Tibial artery (tissue), 4 donors: ENCODE measurements around the gene AK2.
A peak's percentile ranks its signal among the peaks of the same experiment; 100 is the strongest.

Experiments used
- DNase-seq, 2 donors: peaks; one replicate each; pipeline ENCODE4 v3.0.0-alpha.2; 2019
- H3K27ac ChIP-seq, 2 donors: fragments of 200-600 bp; sonication (generic) in 1 of 2; 1 replicate in 1 of 2; 2 replicates in 1 of 2; pipeline ENCODE4 v1.5.1; 2018 to 2019; ENCODE audit warnings: mild to moderate bottlenecking in 1 of 2
- H3K27me3 ChIP-seq, 2 donors: fragments of 200-600 bp; sonication (generic) in 1 of 2; one replicate each; pipeline versions ENCODE4 v1.5.1 to v1.6.0; 2016 to 2019
- H3K36me3 ChIP-seq, 3 donors: fragments of 200-600 bp; sonication (generic) in 2 of 3; one replicate each; pipeline ENCODE4 v1.5.1; 2016 to 2019; ENCODE audit warnings: mild to moderate bottlenecking in 2 of 3
- H3K4me1 ChIP-seq, 4 donors: fragments of 200-600 bp; sonication (generic) in 2 of 4; 1 replicate in 3 of 4; 2 replicates in 1 of 4; pipeline ENCODE4 v1.5.1; 2016 to 2019
- H3K4me3 ChIP-seq, 2 donors: fragments of 200-600 bp; sonication (generic) in 1 of 2; 1 replicate in 1 of 2; 2 replicates in 1 of 2; pipeline ENCODE4 v1.5.1; 2018 to 2019; ENCODE audit warnings: mild to moderate bottlenecking in 2 of 2
- H3K9me3 ChIP-seq, 3 donors: fragments of 200-600 bp; sonication (generic) in 1 of 3; one replicate each; pipeline ENCODE4 v1.5.1; 2016 to 2019
- intact Hi-C: fragments of 100-400 bp; cut with DNase I; formaldehyde crosslinking; loops from one replicate; pipeline ENCODE4 v1.15.0; 2023; ENCODE audit warnings: low total_unique reads
- TF ChIP-seq, protein P1 (sequence below), 2 experiments: fragments of 200-600 bp in 1 of 2; fragments of 450-650 bp in 1 of 2; IDR thresholded peaks; one replicate each; pipeline ENCODE4 v1.5.1; 2017 to 2019; ENCODE audit warnings: antibody characterized with exemption in 2 of 2, mild to moderate bottlenecking in 1 of 2, moderate library complexity in 1 of 2

AK2 gene

GRCh38 chr1:33036526-33037503, at the start of gene AK2:
Gene AK2, minus strand, starts transcription at chr1:33036883. Its CDS starts 55 bp downstream, at chr1:33036828.
- intact Hi-C loops = no loop called here
- peaks cover 0 to 25% (median 17%) of the 10 kb centered on the region in 4 donors for H3K4me1 ChIP-seq
- no peaks in the 10 kb centered on the region for H3K27me3 ChIP-seq
- H3K9me3 ChIP-seq = no peaks in the 10 kb centered on the region
- TF ChIP-seq, protein P1, sequence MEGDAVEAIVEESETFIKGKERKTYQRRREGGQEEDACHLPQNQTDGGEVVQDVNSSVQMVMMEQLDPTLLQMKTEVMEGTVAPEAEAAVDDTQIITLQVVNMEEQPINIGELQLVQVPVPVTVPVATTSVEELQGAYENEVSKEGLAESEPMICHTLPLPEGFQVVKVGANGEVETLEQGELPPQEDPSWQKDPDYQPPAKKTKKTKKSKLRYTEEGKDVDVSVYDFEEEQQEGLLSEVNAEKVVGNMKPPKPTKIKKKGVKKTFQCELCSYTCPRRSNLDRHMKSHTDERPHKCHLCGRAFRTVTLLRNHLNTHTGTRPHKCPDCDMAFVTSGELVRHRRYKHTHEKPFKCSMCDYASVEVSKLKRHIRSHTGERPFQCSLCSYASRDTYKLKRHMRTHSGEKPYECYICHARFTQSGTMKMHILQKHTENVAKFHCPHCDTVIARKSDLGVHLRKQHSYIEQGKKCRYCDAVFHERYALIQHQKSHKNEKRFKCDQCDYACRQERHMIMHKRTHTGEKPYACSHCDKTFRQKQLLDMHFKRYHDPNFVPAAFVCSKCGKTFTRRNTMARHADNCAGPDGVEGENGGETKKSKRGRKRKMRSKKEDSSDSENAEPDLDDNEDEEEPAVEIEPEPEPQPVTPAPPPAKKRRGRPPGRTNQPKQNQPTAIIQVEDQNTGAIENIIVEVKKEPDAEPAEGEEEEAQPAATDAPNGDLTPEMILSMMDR (IDR thresholded peaks at IDR 0.05) = no peak
- DNase-seq = peak; percentile 96 to 98
- H3K36me3 ChIP-seq = peaks cover 0 to 4% (median 0%) of the 10 kb centered on the region in 3 donors
- H3K4me3 ChIP-seq = peak within 1 kb of the TSS; percentile 82 to 89
- H3K27ac ChIP-seq = peak within 1 kb of the TSS; percentile 76 to 86

DNA sequence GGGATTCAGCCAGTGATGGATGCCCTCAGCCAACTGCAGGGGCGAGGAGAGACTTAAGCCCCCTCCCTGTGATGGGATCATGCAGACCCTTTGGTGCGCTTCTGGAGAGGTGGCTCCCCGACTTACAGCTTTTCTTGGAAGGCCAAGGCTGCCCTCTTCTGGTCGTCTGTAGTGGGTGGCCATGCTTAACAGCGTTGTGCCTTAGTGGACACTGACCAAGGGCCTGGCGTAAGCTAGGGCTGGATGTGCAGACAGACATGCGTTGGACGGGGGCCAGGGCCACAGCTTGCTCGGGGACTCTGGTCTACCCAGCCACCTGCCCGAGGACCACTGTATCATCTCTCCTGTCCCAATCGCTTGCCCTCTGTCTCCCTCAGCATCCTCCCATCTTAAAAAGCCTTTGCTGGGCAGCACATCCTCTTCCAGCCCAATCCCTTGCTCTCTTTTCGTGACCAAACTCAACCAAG, 49.7 kb upstream of the AK2 start:
- TF ChIP-seq, protein P1 (IDR thresholded peaks at IDR 0.05) = peak; percentile 67
- peaks cover 0 to 11% (median 0%) of the 10 kb centered on the region in 3 donors for H3K36me3 ChIP-seq
- DNase-seq = peak; percentile 66 to 79
- H3K27ac ChIP-seq = no peak overlapping the region
- intact Hi-C loops = loop anchor here (10.0 kb wide), 1 partner anchor 152 kb away; no protein-coding TSS in a partner anchor
- peaks cover 0 to 12% (median 10%) of the 10 kb centered on the region in 4 donors for H3K4me1 ChIP-seq
- H3K27me3 ChIP-seq = no peaks in the 10 kb centered on the region
- H3K4me3 ChIP-seq = no peak overlapping the region
- no peaks in the 10 kb centered on the region for H3K9me3 ChIP-seq

DNA sequence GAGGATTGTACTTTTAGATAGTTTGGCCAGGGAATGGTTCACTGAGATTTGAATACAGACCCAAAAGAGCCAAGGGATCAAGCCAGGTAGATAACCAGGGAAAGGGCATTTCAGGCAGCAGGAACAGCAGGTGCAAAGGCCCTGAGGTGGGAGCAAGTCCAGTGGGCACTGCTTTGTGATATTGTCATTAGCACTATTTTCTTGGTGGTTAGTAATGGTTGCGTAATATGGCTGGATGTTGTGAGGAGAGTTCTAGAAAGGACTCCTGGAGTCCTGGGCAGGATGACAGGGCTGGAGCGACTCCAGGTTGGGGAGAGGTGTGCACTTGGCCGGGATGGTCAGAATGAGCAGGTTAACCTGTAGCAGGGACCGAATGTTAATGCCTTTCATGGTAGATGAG, 48.6 kb upstream of the AK2 start:
- no peaks in the 10 kb centered on the region for H3K9me3 ChIP-seq
- TF ChIP-seq, protein P1 (IDR thresholded peaks at IDR 0.05) = no peak

GRCh38 chr1:33082575-33083108, 46.0 kb upstream of the AK2 start:
- DNase-seq = no peak
- Histone ChIP-seq H3K9me3 (no peaks in the 10 kb centered on the region), H3K4me1 (peaks cover 0 to 25% (median 19%) of the 10 kb centered on the region in 4 donors), H3K27ac (no peak overlapping the region), H3K36me3 (no peaks in the 10 kb centered on the region), H3K27me3 (no peaks in the 10 kb centered on the region), H3K4me3 (no peak overlapping the region)
- intact Hi-C loops = loop anchor here (10.0 kb wide), 1 partner anchor 148 kb away; no protein-coding TSS in a partner anchor
- TF ChIP-seq, protein P1 (IDR thresholded peaks at IDR 0.05) = no peak

More for the DNA sequence above, 48.6 kb upstream of the AK2 start:
- Histone ChIP-seq H3K4me3 (no peak overlapping the region), H3K4me1 (peaks cover 0 to 21% (median 16%) of the 10 kb centered on the region in 4 donors), H3K36me3 (peaks cover 0 to 11% (median 0%) of the 10 kb centered on the region in 3 donors), H3K27ac (no peak overlapping the region), H3K27me3 (no peaks in the 10 kb centered on the region)
- intact Hi-C loops = loop anchor here (10.0 kb wide), 1 partner anchor 151 kb away; no protein-coding TSS in a partner anchor
- DNase-seq = no peak

DNA sequence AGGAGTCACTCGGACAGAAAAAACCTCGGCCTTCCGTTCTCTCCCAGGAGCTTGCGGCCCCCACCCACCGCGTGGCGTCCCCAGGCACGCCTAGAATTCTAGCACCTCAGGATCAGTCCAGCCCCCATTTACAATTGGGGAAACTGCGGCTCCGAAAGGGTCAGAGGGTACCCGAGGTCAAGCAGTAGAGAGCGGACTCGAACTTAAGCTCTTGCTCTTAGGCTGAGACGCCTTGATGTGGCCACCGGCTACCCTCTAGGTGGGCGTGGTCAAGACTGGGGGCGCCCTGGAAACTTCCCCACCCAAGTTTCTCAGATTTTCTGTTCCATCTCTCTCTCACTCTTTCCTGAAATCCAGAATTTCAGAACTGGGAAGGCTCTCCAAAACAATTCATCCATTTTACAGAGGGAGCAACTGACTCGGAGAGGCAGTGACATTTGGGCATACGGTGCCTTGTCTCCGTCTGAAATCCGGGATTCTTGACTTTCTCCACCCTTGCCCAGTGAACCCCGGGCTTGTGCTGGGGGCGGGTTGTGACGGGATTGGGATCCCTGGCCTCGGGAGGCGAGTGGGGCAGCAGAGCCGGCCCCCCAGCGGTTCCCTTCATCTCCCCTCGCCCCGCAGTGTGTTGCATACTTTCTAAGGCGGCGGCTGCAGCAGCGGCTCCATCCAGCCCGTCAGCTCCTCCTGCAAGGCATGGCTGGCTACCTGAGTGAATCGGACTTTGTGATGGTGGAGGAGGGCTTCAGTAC, 45.0 kb upstream of the AK2 start:
- no peak for DNase-seq
- TF ChIP-seq, protein P1 (IDR thresholded peaks at IDR 0.05) = no peak
- Histone ChIP-seq H3K4me1 (peaks cover 0 to 25% (median 19%) of the 10 kb centered on the region in 4 donors), H3K9me3 (no peaks in the 10 kb centered on the region), H3K27me3 (no peaks in the 10 kb centered on the region), H3K4me3 (peak overlapping the region; percentile 65 to 85), H3K27ac (peak overlapping the region; percentile 55 to 56), H3K36me3 (no peaks in the 10 kb centered on the region)
- intact Hi-C loops = loop anchor here (10.0 kb wide), 1 partner anchor 147 kb away; no protein-coding TSS in a partner anchor
